ENCODE measurements around the gene FLT3LG.
A peak's percentile ranks its signal among the peaks of the same experiment; 100 is the strongest.

The FLT3LG gene

DNA sequence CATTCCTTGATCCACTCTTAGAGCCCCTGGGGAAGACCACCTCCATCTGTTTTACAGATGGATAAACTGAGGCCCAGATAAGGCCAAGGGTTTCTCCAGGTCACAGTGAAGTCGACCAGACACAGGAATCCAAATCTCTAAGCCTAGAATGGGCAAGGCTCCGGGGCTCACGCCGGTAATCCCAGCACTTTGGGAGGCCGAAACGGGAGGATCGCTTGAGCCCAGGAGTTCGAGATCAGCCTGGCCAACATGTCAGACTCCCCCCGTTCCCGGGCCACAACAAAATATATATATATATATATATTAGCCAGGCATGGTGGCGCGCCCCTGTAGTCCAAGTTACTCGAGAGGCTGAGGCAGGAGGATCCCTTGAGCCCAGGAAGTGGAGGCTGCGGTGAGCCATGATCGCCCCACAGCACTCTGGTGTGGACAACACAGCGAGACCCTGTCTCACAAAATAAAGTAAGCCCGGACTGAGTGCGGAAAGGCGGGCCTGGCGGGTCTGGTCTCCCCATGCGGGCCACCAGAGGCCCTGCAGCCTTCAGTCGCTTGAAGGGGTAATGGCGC lies 12.8 kb downstream of the FLT3LG start:
- FAIRE-seq (no peak), DNase-seq (ENCODE audit: extremely low spot score, insufficient read length, low read depth) (no peak)

- peak; percentile 99 for FAIRE-seq
- DNase-seq (ENCODE audit: extremely low spot score, insufficient read length, low read depth), result peak; percentile 83
These were observed 13.4 kb downstream of the FLT3LG start, which contains the start of gene RPL13A for GRCh38 chr19:49487277-49488045. TSS of gene RPL13A (plus strand) at chr19:49487608. CDS start at chr19:49487630, 22 bp downstream.

- no peak for DNase-seq (ENCODE audit: extremely low spot score, insufficient read length, low read depth)
- no peak for FAIRE-seq
These were observed 14.2 kb downstream of the FLT3LG start for GRCh38 chr19:49488046-49488862.

DNA sequence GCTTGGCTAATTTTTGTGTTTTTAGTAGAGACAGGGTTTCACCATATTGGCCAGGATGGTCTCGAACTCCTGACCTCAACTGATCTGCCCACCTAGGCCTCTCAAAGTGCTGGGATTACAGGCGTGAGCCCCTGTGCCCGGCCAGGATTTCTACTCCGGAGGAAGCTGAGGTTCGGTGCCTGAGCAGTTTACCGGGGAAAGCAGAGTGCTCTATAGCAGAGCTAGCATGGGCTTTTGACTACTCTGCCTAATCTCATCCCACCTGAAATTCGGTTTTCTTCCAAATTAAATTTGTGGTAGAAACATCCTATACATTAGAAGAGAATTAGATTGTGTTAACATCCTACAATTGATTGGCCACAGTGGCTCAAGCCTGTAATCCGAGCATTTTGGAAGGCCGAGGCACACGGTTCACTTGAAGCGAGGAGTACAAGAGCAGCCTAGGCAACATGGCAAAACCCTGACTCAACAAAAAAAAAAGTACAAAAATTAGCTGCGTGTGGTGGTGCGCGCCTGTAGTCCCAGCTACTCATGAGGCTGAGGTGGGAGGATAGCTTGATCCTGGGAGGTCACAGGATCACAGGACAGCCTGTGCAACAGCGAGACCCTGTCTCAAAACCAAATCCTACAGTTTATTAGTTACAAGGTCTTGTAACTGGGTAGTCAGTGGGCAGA lies 15.0 kb downstream of the FLT3LG start:
- no peak for DNase-seq (ENCODE audit: extremely low spot score, insufficient read length, low read depth)
- no peak for FAIRE-seq

GRCh38 chr19:49489601-49490167 lies 15.7 kb downstream of the FLT3LG start:
- no peak for FAIRE-seq
- no peak for DNase-seq (ENCODE audit: extremely low spot score, insufficient read length, low read depth)

DNA sequence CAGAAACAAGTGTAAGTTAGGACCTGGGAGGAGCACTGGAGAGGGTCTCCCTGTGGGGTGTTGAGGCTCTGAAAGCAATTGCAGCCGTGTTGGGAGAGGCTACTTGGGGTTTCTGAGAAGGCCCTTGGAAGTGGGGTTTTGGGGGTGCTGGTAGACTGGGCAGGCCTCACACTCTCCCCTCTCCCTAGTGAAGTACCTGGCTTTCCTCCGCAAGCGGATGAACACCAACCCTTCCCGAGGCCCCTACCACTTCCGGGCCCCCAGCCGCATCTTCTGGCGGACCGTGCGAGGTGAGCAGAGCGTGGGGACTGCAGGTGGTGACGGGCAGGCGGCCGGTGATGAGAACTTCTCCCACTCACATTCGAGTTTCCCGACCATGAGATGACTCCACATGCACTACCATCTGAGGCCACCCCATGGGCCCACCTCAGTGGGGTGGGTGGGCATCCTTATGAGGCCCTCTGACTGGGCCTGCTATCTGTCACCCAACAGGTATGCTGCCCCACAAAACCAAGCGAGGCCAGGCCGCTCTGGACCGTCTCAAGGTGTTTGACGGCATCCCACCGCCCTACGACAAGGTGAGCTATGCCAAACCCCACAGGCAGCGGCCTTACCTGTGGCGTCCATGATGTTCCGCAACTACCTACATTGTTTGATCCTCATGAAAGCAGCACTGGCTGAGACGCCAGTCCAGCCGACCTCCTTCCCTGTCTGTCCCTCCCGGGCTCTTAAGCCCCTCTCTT lies 16.4 kb downstream of the FLT3LG start:
- DNase-seq (ENCODE audit: extremely low spot score, insufficient read length, low read depth) (no peak), FAIRE-seq (no peak)

- FAIRE-seq (no peak), DNase-seq (ENCODE audit: extremely low spot score, insufficient read length, low read depth) (no peak)
These were observed 17.2 kb downstream of the FLT3LG start for GRCh38 chr19:49491030-49491803.

DNA sequence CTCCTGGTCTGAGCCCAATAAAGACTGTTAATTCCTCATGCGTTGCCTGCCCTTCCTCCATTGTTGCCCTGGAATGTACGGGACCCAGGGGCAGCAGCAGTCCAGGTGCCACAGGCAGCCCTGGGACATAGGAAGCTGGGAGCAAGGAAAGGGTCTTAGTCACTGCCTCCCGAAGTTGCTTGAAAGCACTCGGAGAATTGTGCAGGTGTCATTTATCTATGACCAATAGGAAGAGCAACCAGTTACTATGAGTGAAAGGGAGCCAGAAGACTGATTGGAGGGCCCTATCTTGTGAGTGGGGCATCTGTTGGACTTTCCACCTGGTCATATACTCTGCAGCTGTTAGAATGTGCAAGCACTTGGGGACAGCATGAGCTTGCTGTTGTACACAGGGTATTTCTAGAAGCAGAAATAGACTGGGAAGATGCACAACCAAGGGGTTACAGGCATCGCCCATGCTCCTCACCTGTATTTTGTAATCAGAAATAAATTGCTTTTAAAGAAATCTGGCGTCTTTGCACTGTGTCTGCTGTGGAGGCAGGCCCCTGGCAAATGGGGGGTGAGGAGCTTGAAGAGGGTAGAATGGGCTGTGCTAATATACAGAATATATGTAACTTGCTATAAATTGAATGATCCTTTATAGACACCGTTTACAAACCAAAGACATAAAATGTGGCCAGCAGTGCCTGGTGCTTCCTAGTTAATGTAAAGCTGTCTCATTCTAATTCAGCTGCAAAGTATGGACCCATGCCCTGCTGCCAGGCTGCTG lies 18.0 kb downstream of the FLT3LG start:
- no peak for FAIRE-seq
- no peak for DNase-seq (ENCODE audit: extremely low spot score, insufficient read length, low read depth)

GRCh38 chr19:49492573-49493405 lies 18.8 kb downstream of the FLT3LG start:
- FAIRE-seq (no peak), DNase-seq (ENCODE audit: extremely low spot score, insufficient read length, low read depth) (no peak)

GRCh38 chr19:49496574-49497008 lies 22.6 kb downstream of the FLT3LG start:
- FAIRE-seq, result no peak

DNA sequence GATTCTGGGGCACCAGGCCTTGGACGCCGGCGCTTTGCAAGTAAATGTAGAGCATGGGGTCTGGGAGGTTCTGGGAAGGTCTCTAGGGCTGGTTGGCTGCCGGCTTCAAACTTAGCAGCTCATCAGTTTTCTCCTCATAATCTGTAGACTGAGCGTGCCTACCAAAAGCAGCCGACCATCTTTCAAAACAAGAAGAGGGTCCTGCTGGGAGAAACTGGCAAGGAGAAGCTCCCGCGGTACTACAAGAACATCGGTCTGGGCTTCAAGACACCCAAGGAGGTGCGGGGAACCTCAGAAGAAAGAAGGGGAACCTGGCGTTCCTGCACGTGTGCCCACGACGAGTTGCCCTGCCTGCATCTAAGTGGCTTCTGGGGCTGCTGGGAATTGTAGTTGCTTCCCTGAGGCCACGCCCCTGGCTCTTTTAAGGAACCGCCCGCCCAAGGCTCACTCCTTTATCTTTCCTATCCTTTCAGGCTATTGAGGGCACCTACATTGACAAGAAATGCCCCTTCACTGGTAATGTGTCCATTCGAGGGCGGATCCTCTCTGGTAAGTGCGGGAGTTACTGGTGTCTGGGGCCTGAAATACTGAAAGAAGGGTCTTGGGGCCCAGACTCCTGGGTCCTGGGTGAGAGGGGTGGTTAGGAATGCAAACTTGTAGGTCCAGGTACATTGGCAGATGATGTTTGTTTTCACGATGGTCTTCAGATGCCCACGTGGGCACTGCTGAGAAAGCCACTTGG lies 23.2 kb downstream of the FLT3LG start:
- FAIRE-seq, result peak; percentile 72
- no peak for DNase-seq (ENCODE audit: extremely low spot score, insufficient read length, low read depth)

More at GRCh38 chr19:49496574-49497008, 22.6 kb downstream of the FLT3LG start:
- DNase-seq (ENCODE audit: extremely low spot score, insufficient read length, low read depth), result no peak

- FAIRE-seq, result no peak
- no peak for DNase-seq (ENCODE audit: extremely low spot score, insufficient read length, low read depth)
These were observed 23.7 kb downstream of the FLT3LG start for GRCh38 chr19:49497789-49498103.

DNA sequence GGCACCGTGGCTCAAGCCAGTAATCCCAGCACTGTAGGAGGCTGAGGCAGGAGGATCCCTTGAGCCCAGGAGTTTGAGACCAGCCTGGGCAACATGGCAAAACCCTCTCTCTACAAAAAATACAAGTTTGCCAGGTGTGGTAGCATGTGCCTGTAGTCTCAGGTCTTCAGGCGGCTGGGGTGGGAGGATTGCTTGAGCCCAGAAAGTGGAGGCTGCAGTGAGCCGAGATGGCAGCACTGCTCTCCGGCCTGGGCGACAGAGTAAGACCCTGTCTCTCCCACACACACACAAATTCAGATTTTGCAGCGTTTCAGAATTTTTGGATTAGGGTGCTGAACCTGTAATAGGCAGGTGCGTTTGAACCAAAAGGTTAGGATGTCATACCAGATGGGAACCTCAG lies 24.5 kb downstream of the FLT3LG start:
- DNase-seq (ENCODE audit: extremely low spot score, insufficient read length, low read depth) (no peak), FAIRE-seq (no peak)

GRCh38 chr19:49499030-49499670 lies 25.1 kb downstream of the FLT3LG start:
- no peak for DNase-seq (ENCODE audit: extremely low spot score, insufficient read length, low read depth)
- no peak for FAIRE-seq

- no peak for DNase-seq (ENCODE audit: extremely low spot score, insufficient read length, low read depth)
- no peak for FAIRE-seq
These were observed 29.0 kb downstream of the FLT3LG start for GRCh38 chr19:49502866-49503581.
